GM21528 (cell line): ENCODE results near the gene COPRS.
"Not testable (repeated sequence)": the region's sequence is repeated elsewhere in the genome, so short reads cannot be mapped to it uniquely, and the experiment has no call there.

Experiments
- ATAC-seq: cut with Tn5 transposase; IDR thresholded peaks from one replicate; pipeline ENCODE4 v1.9.1; 2021; ENCODE audit warnings: mild to moderate bottlenecking, moderate library complexity; ENCODE audit not compliant: unreplicated experiment, low FRiP score

Gene COPRS

GRCh38 chr17:31853911-31854470, 5.1 kb downstream of the COPRS start:
- ATAC-seq = no peak

GRCh38 chr17:31845291-31845690, 13.8 kb downstream of the COPRS start:
- no peak for ATAC-seq

- no peak for ATAC-seq
Observed at GRCh38 chr17:31843070-31843745, 15.8 kb downstream of the COPRS start.

- no peak for ATAC-seq
Observed at GRCh38 chr17:31842195-31843069, 16.6 kb downstream of the COPRS start.

- ATAC-seq = no peak
Observed at GRCh38 chr17:31841850-31842194, 17.2 kb downstream of the COPRS start.

- ATAC-seq = no peak
Observed at GRCh38 chr17:31838636-31839225, 20.3 kb downstream of the COPRS start.

GRCh38 chr17:31835984-31836383, 23.1 kb downstream of the COPRS start:
- no peak for ATAC-seq

- no peak for ATAC-seq
Observed at GRCh38 chr17:31834448-31834847, 24.6 kb downstream of the COPRS start.

- ATAC-seq = no peak
Observed at GRCh38 chr17:31832746-31833145, 26.3 kb downstream of the COPRS start.

- no peak for ATAC-seq
Observed at GRCh38 chr17:31830971-31831858, 27.8 kb downstream of the COPRS start.

GRCh38 chr17:31829649-31830048, 29.4 kb downstream of the COPRS start:
- no peak for ATAC-seq

GRCh38 chr17:31828955-31829354, 30.1 kb downstream of the COPRS start:
- not testable (repeated sequence) for ATAC-seq

GRCh38 chr17:31825961-31826691, 32.9 kb downstream of the COPRS start:
- no peak for ATAC-seq

- no peak for ATAC-seq
Observed at GRCh38 chr17:31824766-31825360, 34.2 kb downstream of the COPRS start.

- no peak for ATAC-seq
Observed at GRCh38 chr17:31823014-31823413, 36.0 kb downstream of the COPRS start.

GRCh38 chr17:31820691-31821435, 38.2 kb downstream of the COPRS start:
- ATAC-seq = no peak

GRCh38 chr17:31819578-31819977, 39.5 kb downstream of the COPRS start:
- no peak for ATAC-seq

GRCh38 chr17:31818863-31819262, 40.2 kb downstream of the COPRS start:
- ATAC-seq = not testable (repeated sequence)
